C1 segment of cervical spinal cord (tissue), 14 donors: ENCODE results near the gene CIBAR2.
"Not testable (repeated sequence)": the region's sequence is repeated elsewhere in the genome, so short reads cannot be mapped to it uniquely, and the experiment has no call there.

Experiments
- DNase-seq, 14 donors: peaks; one replicate each; lab custom pipeline; 2025; lab: John Stamatoyannopoulos, UW

The CIBAR2 gene

GRCh38 chr16:85128079-85128837 lies 16.0 kb upstream of the CIBAR2 start:
- no peak for DNase-seq

DNA sequence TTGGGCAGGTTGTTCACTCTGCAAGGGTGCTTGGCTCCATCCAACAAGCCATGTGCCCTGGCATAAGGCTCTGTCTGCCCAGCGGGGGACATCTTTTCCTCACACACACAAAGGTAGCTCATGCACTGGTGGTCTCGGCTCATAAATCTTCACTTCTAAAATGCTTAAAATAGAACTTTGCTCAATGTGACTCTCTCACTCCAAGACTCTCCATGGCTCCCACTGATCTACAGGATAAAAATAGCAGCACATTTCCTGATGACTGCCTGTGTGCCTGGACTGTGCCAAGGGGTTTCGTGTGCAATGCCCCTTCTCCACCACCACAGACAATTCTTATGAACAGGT lies 15.1 kb upstream of the CIBAR2 start:
- no peak for DNase-seq

GRCh38 chr16:85126705-85127378 lies 14.6 kb upstream of the CIBAR2 start:
- DNase-seq = peak in 9 of 14 donors; percentile 11 to 98 (median 59)

DNA sequence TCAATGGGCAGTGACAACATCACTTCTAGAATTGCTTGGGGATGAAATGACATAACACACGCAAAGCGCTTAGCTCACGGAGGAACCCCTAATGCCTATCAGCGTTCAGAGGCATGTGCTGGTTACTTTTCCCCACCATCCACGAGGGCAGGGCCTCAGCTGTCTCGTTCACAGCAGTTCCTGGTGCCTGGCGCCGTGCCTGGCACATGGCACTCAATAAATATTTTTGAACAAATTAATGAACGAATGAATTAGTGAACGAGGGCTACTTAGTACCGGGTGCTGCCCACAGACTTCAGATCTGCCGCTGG lies 14.1 kb upstream of the CIBAR2 start:
- DNase-seq = no peak

- peak in 7 of 14 donors; percentile 22 to 96 (median 31) for DNase-seq
These were observed 13.5 kb upstream of the CIBAR2 start for GRCh38 chr16:85125570-85126393.

DNA sequence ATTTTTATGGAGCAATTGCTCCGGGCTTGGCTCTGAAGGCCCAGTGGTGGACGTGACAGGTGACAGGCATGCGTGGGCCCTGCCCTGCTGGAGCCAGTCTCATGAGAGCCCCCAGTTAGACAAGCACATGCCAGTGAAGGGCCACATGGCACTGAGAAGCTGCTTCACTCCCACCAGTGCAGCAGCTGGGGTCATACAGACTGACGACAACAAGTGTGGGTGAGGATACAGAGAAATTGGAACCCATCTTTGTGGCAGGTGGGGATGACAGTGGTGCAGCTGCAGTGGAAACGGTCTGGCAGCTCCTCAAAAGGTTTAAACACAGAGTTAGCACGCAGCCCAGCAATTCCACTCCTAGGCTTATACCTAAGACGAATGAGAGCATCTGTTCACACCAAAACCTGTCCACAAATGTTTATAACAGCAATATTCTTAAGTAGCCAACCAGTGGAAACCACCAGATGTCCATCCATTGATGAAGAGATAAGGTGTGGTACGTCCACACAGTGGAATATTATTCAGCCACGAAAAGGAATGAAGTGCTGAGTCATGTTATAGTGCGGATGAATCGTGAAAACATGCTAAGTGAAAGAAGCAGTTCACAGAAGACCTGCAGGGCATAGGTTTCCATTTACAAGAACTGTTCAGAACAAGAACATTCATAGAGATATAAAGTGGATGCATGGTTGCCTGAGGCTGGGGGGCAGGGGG lies 12.5 kb upstream of the CIBAR2 start:
- no peak for DNase-seq

GRCh38 chr16:85123891-85124635 lies 11.8 kb upstream of the CIBAR2 start:
- DNase-seq = peak in 10 of 14 donors; percentile 23 to 86 (median 48)

GRCh38 chr16:85123441-85123840 lies 11.2 kb upstream of the CIBAR2 start:
- not testable (repeated sequence) for DNase-seq

DNA sequence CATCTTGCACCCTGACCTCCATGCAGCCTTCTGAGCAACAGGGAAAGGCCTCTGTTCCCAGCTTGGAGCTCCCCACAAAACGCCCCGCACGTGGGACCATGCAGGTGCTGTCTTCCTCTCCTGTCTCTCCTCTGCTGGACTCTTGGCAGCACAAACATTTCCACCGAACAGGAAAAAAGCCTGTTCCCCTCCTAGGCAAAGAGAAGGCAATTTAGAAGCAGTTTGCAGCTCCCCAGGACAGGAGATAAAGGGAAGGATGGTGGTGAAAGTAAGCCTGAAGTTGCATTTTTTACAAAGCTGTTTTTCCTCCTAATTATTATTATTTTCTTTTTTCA lies 7.7 kb upstream of the CIBAR2 start:
- DNase-seq = peak in 1 of 14 donors; percentile 87

DNA sequence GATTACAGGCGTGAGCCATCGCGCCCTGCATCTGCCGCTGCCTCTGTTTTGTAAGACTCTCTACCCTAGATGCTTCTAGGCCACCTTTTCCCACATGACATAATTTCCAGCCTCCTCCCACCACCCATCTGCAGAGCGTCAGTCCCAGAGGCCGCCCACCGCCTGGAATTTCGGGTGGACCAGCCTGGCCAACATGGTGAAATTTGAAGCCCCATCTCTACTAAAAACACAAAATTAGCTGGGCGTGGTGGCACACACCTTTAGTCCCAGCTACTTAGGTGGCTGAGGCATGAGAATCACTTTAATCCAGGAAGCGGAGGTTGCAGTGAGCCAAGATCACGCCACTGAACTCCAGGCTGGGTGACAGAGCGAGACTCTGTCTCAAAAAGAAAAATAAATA lies 5.1 kb upstream of the CIBAR2 start:
- DNase-seq = no peak

DNA sequence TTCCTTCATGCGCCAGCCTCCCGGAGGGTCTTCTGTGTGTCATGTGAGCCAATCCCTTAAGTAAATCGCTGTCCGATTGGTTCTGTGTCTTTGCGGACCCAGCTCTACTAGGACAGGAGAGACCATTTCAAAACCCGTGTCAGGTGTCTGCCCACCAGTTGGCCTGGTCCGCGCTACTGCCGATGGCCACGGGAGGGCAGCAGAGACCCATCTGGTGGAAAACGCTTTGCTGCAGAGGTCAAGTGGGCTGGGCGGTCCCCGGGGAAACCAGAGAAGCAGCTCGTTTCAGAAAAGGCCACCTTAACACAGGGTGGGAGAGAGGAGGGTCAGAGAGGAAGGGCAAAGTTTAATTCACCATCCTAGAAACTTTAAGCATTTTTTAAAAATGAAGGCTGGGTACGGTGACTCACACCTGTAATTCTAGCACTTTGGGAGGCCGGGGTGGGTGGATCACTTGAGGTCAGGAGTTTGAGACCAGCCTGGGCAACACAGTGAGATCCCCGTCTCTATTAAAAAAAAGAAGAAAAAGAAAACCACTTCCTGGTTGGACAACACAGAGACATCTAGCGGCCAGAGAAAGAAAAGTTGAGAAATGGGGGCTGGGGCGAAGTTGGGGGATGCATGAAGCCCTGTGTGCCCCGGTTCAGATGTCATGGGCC lies 2.8 kb upstream of the CIBAR2 start:
- peak in 13 of 14 donors; percentile 15 to 81 (median 63) for DNase-seq

- DNase-seq = no peak
These were observed 1.6 kb upstream of the CIBAR2 start for GRCh38 chr16:85113913-85114312.

- DNase-seq = no peak
These were observed 979 bp upstream of the CIBAR2 start for GRCh38 chr16:85113168-85113733.

DNA sequence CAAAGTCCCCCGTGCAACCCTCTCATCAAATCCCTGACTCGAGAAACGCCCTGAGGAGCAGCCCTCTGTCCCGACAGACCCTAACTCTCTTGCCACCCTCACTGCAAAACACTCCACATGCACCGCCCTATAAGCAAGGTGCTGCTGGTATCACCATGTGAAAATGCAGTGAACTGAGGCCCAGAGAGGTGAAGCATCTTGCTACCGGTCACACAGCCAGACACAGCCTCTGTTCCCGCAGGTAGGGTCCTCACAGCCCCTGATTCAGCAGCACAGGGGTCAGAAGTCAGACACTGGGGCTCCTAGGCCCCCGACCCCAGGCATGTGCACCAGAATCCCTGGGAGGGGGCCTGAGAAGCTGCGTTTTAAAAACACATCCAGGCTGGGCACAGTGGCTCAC lies 1.1 kb downstream of the CIBAR2 start:
- DNase-seq = no peak

DNA sequence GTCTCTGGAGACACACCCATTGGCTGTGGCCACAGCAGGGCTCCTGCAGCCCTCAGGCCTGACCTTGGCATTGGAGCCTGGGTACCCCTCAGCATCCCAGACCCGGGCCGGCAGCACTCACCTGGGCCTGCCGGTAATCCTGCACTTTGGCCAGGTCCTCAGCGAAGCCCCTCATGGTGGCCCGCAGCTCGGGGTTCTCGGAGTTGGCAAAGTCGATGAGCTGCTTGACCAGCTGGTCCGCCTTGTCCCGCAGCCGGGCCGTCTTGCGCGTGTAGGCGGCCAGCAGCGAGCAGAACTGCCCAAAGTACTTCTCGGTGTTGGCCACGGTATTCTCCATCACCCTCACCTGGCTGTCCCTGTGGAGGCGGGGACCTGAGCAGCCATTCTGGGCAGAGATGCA lies 2.2 kb downstream of the CIBAR2 start:
- DNase-seq = no peak

GRCh38 chr16:85107532-85107931 lies 4.7 kb downstream of the CIBAR2 start:
- no peak for DNase-seq

- DNase-seq = no peak
These were observed 5.2 kb downstream of the CIBAR2 start for GRCh38 chr16:85107083-85107482.

GRCh38 chr16:85105475-85105874 lies 6.8 kb downstream of the CIBAR2 start:
- DNase-seq = no peak

GRCh38 chr16:85104821-85105391 lies 7.4 kb downstream of the CIBAR2 start:
- DNase-seq = peak in 6 of 14 donors; percentile 11 to 59 (median 40)

- DNase-seq = no peak
These were observed 8.1 kb downstream of the CIBAR2 start for GRCh38 chr16:85104147-85104546.
